Measurements from ENCODE around the gene TSC1. TPM values are rescaled to one million over a fixed set of nuclear protein-coding genes. Genes with fewer than 3 reads are reported as not detected.
A peak's percentile ranks its signal among the peaks of the same experiment; 100 is the strongest.

Gene TSC1
- total RNA-seq, 3 donors from 2014 or later: 34.6 to 53.4 (median 52.3) TPM

GRCh38 chr9:132927704-132928103, 16.7 kb downstream of the TSC1 start:
- Histone ChIP-seq H3K36me3 (ENCODE audit: low read depth) (peaks cover 5% of the 10 kb centered on the region), H3K4me3 (no peak overlapping the region), H3K4me1 (ENCODE audit: low read depth) (no peaks in the 10 kb centered on the region), H3K9me3 (no peaks in the 10 kb centered on the region)
- no peak for TF ChIP-seq CTCF (IDR thresholded peaks at IDR 0.05)
- DNase-seq: peak in 1 of 3 donors; percentile 31
- peak; percentile 69 for ATAC-seq
- intact Hi-C loops (cut with DNase I, micrococcal nuclease): no loop called here

GRCh38 chr9:132923346-132923902, 21.0 kb downstream of the TSC1 start:
- TF ChIP-seq CTCF (IDR thresholded peaks at IDR 0.05): no peak
- H3K36me3 ChIP-seq (ENCODE audit: low read depth): peaks cover 8% of the 10 kb centered on the region
- intact Hi-C loops (cut with DNase I, micrococcal nuclease): no loop called here
- no peak for DNase-seq
- no peaks in the 10 kb centered on the region for H3K4me1 ChIP-seq (ENCODE audit: low read depth)
- H3K4me3 ChIP-seq: no peak overlapping the region
- ATAC-seq: no peak
- no peaks in the 10 kb centered on the region for H3K9me3 ChIP-seq

GRCh38 chr9:132919614-132920268, 24.7 kb downstream of the TSC1 start:
- intact Hi-C loops (cut with DNase I, micrococcal nuclease): no loop called here
- peaks cover 8% of the 10 kb centered on the region for H3K36me3 ChIP-seq (ENCODE audit: low read depth)
- TF ChIP-seq CTCF (IDR thresholded peaks at IDR 0.05): no peak

GRCh38 chr9:132914924-132915323, 29.5 kb downstream of the TSC1 start:
- Histone ChIP-seq H3K36me3 (ENCODE audit: low read depth) (no peaks in the 10 kb centered on the region), H3K9me3 (no peaks in the 10 kb centered on the region), H3K4me3 (no peak overlapping the region), H3K4me1 (ENCODE audit: low read depth) (no peaks in the 10 kb centered on the region)
- no peak for DNase-seq
- TF ChIP-seq CTCF (IDR thresholded peaks at IDR 0.05): no peak
- no peak for ATAC-seq
- intact Hi-C loops (cut with DNase I, micrococcal nuclease): no loop called here

More at GRCh38 chr9:132919614-132920268, 24.7 kb downstream of the TSC1 start:
- DNase-seq: no peak
- H3K9me3 ChIP-seq: no peaks in the 10 kb centered on the region
- H3K4me1 ChIP-seq (ENCODE audit: low read depth): no peaks in the 10 kb centered on the region
- H3K4me3 ChIP-seq: no peak overlapping the region
- ATAC-seq: no peak

- Histone ChIP-seq H3K9me3 (no peaks in the 10 kb centered on the region), H3K36me3 (ENCODE audit: low read depth) (no peaks in the 10 kb centered on the region), H3K4me3 (no peak overlapping the region), H3K4me1 (ENCODE audit: low read depth) (no peaks in the 10 kb centered on the region)
- DNase-seq: no peak
- ATAC-seq: no peak
- no peak for TF ChIP-seq CTCF (IDR thresholded peaks at IDR 0.05)
- intact Hi-C loops (cut with DNase I, micrococcal nuclease): no loop called here
Observed at GRCh38 chr9:132912131-132912530, 32.3 kb downstream of the TSC1 start.

All from mucosa of descending colon (tissue), 3 donors.